SHP77 treated with DMSO at 0.1 percent for 48 hours (cell line): ENCODE results near the gene CIBAR2.

Experiments used
- DNase-seq: peaks from one replicate; lab custom pipeline; 2025; lab: John Stamatoyannopoulos, UW

The CIBAR2 gene

GRCh38 chr16:85083051-85083639, 29.1 kb downstream of the CIBAR2 start:
- DNase-seq = no peak

GRCh38 chr16:85082173-85083050, 29.9 kb downstream of the CIBAR2 start:
- no peak for DNase-seq

DNA sequence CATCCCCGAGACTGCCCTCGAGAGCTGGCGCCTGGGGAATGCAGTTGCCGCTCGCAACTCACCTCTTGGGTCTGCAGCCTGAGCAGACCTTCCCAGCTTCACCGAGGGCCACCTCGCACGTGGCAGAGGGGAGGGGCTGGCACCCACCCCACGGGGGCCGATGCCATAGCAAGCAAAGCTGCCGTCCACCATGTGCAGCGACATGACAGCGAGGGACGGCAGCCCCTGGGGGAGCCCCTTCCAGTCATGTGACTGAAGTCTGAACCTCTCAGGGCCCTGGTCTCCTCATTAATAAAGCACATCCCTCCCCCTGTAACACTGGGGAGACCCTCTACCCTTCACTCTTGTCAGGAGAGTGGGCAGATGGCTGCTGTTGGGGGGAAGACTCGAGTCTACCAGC, 30.5 kb downstream of the CIBAR2 start:
- no peak for DNase-seq

- DNase-seq = no peak
Observed at GRCh38 chr16:85081038-85081437, 31.2 kb downstream of the CIBAR2 start.

- DNase-seq = no peak
Observed at GRCh38 chr16:85079785-85080570, 32.3 kb downstream of the CIBAR2 start.

DNA sequence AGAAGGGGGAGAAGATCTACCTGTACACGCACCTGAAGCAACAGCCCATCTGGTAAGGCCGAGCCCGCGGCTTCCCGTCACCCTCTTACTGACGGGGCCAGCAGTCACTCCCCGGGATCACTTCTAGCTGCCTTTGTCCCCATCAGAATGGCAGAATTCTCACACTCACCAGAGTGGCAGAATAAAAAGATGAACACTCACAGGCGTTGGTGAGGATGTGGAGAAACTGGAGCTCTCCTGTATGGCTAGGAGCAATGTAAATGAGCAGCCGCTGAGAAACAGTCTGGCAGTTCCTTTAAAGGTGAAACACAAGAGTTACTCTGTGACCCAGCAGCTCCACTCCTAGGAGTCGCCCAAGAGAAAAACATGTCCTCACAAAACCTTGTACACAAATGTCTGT, 33.3 kb downstream of the CIBAR2 start:
- no peak for DNase-seq

DNA sequence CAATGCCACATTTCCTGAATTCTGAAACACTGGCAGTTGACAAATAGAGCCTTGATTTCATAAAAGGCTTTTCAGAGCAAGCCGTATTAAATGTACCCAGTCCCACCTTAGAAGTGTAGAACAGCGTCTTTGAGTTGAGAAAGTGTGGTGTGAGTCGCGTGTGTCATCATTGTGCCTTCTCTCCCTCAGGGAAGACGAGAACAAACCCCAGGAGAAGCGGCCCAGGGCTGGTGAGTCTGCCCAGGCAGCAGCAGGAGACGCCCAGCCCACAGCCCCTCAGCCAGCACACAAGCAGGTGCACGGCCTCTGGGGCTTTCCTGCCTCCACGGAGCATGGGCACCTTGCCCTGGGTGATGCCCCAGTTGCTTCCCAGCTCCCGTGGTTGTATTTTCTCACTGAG, 34.0 kb downstream of the CIBAR2 start:
- DNase-seq = no peak

- no peak for DNase-seq
Observed at GRCh38 chr16:85077576-85078125, 34.6 kb downstream of the CIBAR2 start.

GRCh38 chr16:85077039-85077438, 35.2 kb downstream of the CIBAR2 start:
- DNase-seq = no peak

GRCh38 chr16:85075236-85075924, 36.9 kb downstream of the CIBAR2 start:
- DNase-seq = no peak

DNA sequence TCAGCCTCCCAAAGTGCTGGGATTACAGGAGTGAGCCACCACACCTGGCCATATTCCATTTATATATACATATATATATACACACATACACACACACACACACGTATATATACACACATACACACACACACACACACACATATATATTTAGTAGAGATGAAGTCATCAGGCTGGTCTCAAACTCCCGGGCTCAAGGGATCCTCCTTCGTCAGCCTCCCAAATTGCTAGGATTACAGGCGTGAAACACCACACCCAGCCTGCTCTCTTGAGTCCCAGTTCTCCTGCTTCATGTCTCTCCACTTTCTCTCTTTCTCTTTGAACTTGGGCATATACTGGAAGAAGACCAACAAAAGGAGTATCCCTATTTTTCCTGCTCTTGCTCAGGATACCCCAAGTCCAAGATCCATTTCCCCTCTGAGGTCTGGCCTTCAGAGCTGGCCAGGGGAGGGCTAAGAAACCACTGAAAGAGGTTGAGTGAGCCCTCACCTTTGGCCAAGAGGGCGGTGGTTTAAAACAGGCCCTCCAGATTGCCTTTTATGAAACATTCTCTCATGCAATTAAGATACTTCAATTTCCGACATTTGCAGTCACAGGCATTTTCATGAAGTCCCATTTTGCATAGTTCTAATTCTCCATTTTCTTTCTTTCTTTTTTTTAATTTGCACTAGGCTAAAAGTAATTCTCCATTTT, 37.9 kb downstream of the CIBAR2 start:
- no peak for DNase-seq

DNA sequence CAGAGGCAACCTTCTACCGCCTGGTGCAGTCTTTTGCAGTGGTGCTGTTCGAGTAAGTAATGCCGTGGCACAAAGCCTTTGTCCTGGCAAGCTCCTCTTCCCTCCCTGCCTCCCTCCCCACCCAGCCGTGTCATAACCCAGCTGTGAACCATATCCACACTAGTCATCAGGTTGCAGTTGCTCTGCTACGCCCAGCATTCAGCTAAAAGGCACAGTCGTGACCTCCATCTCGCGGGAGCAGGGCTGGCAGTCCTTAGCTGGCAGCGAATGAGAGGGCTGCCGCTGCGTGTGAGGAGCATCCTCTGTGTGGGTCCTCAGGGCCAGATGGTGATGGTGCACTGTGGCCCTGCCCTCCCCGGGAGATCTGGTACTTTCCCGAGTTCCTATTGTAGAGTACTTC, 39.3 kb downstream of the CIBAR2 start:
- no peak for DNase-seq

- DNase-seq = no peak
Observed at GRCh38 chr16:85072076-85072860, 40.0 kb downstream of the CIBAR2 start.

GRCh38 chr16:85069171-85069570, 43.1 kb downstream of the CIBAR2 start:
- no peak for DNase-seq

GRCh38 chr16:85068746-85069145, 43.5 kb downstream of the CIBAR2 start:
- DNase-seq = no peak

GRCh38 chr16:85067426-85067825, 44.8 kb downstream of the CIBAR2 start:
- DNase-seq = no peak

GRCh38 chr16:85067024-85067423, 45.2 kb downstream of the CIBAR2 start:
- DNase-seq = no peak

DNA sequence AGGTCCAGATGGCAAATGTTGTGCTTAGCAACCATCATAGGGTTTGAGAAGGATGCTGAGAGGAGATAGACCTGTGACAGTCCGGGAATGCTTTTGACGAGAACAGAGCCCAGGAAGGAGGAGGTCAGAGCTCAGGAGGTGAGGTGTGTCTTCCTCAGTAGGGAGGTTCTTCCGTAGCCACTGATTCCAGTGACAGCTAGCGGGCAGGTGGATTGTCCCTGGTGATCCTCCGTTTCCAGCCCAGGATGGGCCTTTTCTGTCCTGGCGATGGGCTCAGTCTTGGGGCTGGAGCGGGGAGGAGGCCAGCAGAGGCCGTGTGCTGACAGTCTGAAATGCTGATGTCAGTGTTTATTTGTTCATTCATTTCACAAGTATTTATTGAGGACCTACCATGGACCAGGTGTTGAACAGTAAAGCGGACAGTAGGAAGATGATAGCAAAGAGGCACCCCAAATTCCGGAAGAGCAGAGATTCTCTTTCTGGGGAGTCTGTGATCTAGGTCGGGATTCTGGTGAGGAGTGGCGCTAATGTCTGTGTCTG, 45.9 kb downstream of the CIBAR2 start:
- DNase-seq = no peak

DNA sequence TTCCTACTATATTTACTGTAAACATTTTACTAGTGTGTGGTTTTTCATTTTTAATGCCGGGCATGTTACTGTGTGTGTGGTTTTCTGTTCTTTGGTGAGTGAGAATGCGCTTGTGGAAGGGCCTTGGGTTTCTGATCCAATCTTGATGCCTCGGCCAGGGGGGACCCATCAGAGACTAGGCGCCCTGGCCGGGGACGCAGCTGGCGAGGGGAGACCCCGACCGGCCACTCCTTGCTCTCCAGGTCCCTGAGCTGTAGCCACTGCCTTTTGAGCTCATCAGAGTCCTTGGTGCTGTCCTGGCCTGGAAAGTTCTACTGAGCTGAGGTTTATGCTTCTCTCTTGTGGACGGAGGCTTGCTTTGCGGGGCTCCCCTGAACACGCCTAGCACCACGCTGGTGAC, 47.2 kb downstream of the CIBAR2 start:
- DNase-seq = no peak

DNA sequence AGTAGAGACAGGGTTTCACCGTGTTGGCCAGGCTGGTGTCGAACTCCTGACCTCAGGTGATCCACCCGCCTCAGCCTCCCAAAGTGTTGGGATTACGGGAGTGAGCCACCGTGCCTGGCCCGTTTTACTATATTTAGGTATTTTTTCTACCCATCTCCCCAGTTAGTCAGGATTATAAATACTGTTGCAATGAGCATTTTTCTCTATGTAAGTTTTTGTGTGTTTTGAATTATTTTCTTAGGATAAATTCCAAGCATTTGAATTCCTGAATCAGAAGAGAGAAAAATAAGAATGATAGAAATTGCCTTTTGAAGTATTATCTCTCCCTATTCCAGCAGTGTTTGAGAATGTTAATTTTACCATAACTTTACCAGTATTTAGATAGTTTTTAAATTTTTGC, 48.1 kb downstream of the CIBAR2 start:
- DNase-seq = no peak
